HG03064 (cell line): Measurements from ENCODE around the gene CYTIP.
"Not testable (repeated sequence)": the region's sequence is repeated elsewhere in the genome, so short reads cannot be mapped to it uniquely, and the experiment has no call there.

ENCODE experiments used
- ATAC-seq: cut with Tn5 transposase; IDR thresholded peaks from one replicate; pipeline ENCODE4 v1.9.1; 2021; ENCODE audit warnings: low read depth; ENCODE audit not compliant: unreplicated experiment

Gene CYTIP

GRCh38 chr2:157427003-157427921, 16.6 kb downstream of the CYTIP start:
- ATAC-seq = no peak

- no peak for ATAC-seq
Observed at GRCh38 chr2:157426477-157426994, 17.4 kb downstream of the CYTIP start.

GRCh38 chr2:157424374-157424773, 19.5 kb downstream of the CYTIP start:
- ATAC-seq = no peak

- ATAC-seq = no peak
Observed at GRCh38 chr2:157421964-157422363, 21.9 kb downstream of the CYTIP start.

- no peak for ATAC-seq
Observed at GRCh38 chr2:157421331-157421944, 22.5 kb downstream of the CYTIP start.

GRCh38 chr2:157420771-157421323, 23.0 kb downstream of the CYTIP start:
- ATAC-seq = no peak

- no peak for ATAC-seq
Observed at GRCh38 chr2:157419031-157419575, 24.8 kb downstream of the CYTIP start.

GRCh38 chr2:157418239-157418641, 25.6 kb downstream of the CYTIP start:
- ATAC-seq = no peak

GRCh38 chr2:157415591-157416101, 28.2 kb downstream of the CYTIP start:
- ATAC-seq = no peak

GRCh38 chr2:157414050-157414449, 29.8 kb downstream of the CYTIP start:
- ATAC-seq = peak; percentile 30

GRCh38 chr2:157413326-157414035, 30.4 kb downstream of the CYTIP start:
- peak; percentile 87 for ATAC-seq

GRCh38 chr2:157411624-157412336, 32.1 kb downstream of the CYTIP start:
- no peak for ATAC-seq

- not testable (repeated sequence) for ATAC-seq
Observed at GRCh38 chr2:157405398-157405797, 38.5 kb downstream of the CYTIP start.

GRCh38 chr2:157404363-157404762, 39.5 kb downstream of the CYTIP start:
- ATAC-seq = peak; percentile 98

GRCh38 chr2:157402801-157403485, 40.9 kb downstream of the CYTIP start:
- ATAC-seq = not testable (repeated sequence)

- ATAC-seq = no peak
Observed at GRCh38 chr2:157395811-157396210, 48.1 kb downstream of the CYTIP start.

- ATAC-seq = no peak
Observed at GRCh38 chr2:157394928-157395327, 49.0 kb downstream of the CYTIP start.

- ATAC-seq = no peak
Observed at GRCh38 chr2:157393348-157393747, 50.5 kb downstream of the CYTIP start.

- ATAC-seq = no peak
Observed at GRCh38 chr2:157388827-157389226, 55.1 kb downstream of the CYTIP start.
